ENCODE data around the gene ZFYVE1.

GRCh38 chr14:72942934-72943333 lies 84.0 kb downstream of the ZFYVE1 start:
- TF ChIP-seq CTCF (conservative IDR thresholded peaks at IDR 0.05; ENCODE audit: low read depth in 2 of 2) (peak; percentile 18 to 60; a peak in 2 of 4 replicates), EZH2 (IDR thresholded peaks at IDR 0.05; ENCODE audit: low read depth, unreplicated experiment) (no peak), POLR2AphosphoS5 (IDR thresholded peaks at IDR 0.05; ENCODE audit: low read depth) (no peak), CREB1 (CRISPR knock-in tag; IDR thresholded peaks at IDR 0.05; ENCODE audit: low read depth) (no peak), ZNF114 (CRISPR knock-in tag; IDR thresholded peaks at IDR 0.05) (no peak), EZH2phosphoT487 (IDR thresholded peaks at IDR 0.05; ENCODE audit: unreplicated experiment) (no peak), JUNB (IDR thresholded peaks at IDR 0.05; ENCODE audit: unreplicated experiment) (no peak), NANOG (IDR thresholded peaks at IDR 0.05; ENCODE audit: borderline replicate concordance) (no peak), STAT1 (IDR thresholded peaks at IDR 0.05; ENCODE audit: unreplicated experiment) (no peak), ZNF331 (CRISPR knock-in tag; IDR thresholded peaks at IDR 0.05; ENCODE audit: low read depth) (no peak)
- TF ChIP-seq, protein P1, sequence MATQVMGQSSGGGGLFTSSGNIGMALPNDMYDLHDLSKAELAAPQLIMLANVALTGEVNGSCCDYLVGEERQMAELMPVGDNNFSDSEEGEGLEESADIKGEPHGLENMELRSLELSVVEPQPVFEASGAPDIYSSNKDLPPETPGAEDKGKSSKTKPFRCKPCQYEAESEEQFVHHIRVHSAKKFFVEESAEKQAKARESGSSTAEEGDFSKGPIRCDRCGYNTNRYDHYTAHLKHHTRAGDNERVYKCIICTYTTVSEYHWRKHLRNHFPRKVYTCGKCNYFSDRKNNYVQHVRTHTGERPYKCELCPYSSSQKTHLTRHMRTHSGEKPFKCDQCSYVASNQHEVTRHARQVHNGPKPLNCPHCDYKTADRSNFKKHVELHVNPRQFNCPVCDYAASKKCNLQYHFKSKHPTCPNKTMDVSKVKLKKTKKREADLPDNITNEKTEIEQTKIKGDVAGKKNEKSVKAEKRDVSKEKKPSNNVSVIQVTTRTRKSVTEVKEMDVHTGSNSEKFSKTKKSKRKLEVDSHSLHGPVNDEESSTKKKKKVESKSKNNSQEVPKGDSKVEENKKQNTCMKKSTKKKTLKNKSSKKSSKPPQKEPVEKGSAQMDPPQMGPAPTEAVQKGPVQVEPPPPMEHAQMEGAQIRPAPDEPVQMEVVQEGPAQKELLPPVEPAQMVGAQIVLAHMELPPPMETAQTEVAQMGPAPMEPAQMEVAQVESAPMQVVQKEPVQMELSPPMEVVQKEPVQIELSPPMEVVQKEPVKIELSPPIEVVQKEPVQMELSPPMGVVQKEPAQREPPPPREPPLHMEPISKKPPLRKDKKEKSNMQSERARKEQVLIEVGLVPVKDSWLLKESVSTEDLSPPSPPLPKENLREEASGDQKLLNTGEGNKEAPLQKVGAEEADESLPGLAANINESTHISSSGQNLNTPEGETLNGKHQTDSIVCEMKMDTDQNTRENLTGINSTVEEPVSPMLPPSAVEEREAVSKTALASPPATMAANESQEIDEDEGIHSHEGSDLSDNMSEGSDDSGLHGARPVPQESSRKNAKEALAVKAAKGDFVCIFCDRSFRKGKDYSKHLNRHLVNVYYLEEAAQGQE (IDR thresholded peaks at IDR 0.05; ENCODE audit: unreplicated experiment) = no peak

All from GM23338 (cell line).